NCI-H2227 treated with DMSO at 0.1 percent for 48 hours (cell line): ENCODE data around the gene SH3RF1.

Experiments
- DNase-seq: peaks from one replicate; lab custom pipeline; 2025; lab: John Stamatoyannopoulos, UW

SH3RF1 gene

GRCh38 chr4:169064296-169064695 lies 206.5 kb downstream of the SH3RF1 start:
- DNase-seq, result no peak

- no peak for DNase-seq
Observed at GRCh38 chr4:169063441-169063840, 207.3 kb downstream of the SH3RF1 start.

GRCh38 chr4:169062897-169063244 lies 207.9 kb downstream of the SH3RF1 start:
- DNase-seq, result no peak

GRCh38 chr4:169061386-169061785 lies 209.4 kb downstream of the SH3RF1 start:
- no peak for DNase-seq

GRCh38 chr4:169060391-169061091 lies 210.2 kb downstream of the SH3RF1 start:
- DNase-seq, result no peak

- DNase-seq, result no peak
Observed at GRCh38 chr4:169059306-169060211, 211.2 kb downstream of the SH3RF1 start.

GRCh38 chr4:169058312-169058711 lies 212.4 kb downstream of the SH3RF1 start:
- no peak for DNase-seq

- no peak for DNase-seq
Observed at GRCh38 chr4:169054879-169055278, 215.9 kb downstream of the SH3RF1 start.

- no peak for DNase-seq
Observed at GRCh38 chr4:169052594-169052945, 218.2 kb downstream of the SH3RF1 start.

- DNase-seq, result no peak
Observed at GRCh38 chr4:169051761-169052593, 218.8 kb downstream of the SH3RF1 start.

GRCh38 chr4:169050881-169051760 lies 219.6 kb downstream of the SH3RF1 start:
- no peak for DNase-seq

GRCh38 chr4:169050284-169050683 lies 220.5 kb downstream of the SH3RF1 start:
- no peak for DNase-seq

- DNase-seq, result no peak
Observed at GRCh38 chr4:169048868-169049414, 221.8 kb downstream of the SH3RF1 start.

- DNase-seq, result no peak
Observed at GRCh38 chr4:169047956-169048355, 222.8 kb downstream of the SH3RF1 start.

GRCh38 chr4:169045862-169046584 lies 224.7 kb downstream of the SH3RF1 start:
- no peak for DNase-seq

GRCh38 chr4:169044714-169045447 lies 225.9 kb downstream of the SH3RF1 start:
- DNase-seq, result no peak
